ENCODE results near the gene KLF9.

DNA sequence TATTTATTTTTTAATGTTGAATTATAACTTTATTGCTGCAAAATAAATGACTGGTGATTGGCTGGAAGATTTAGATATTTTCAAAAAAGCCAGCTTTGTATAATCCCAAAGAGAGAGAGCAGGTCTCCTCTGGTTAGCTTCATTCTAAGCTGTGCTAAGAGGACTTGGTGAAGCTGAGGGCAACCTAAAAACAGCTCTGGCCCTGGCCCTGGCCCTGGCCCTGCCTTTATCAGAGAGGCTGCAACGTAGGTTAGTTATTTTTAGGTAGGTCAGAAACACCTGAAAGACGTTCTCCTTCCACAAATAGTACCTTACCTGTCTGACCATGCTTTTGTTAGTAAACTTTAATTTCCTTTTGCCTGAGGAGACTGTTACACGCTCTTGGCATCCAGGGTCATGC, 58.7 kb downstream of the KLF9 start:
- TF ChIP-seq EZH2phosphoT487 (IDR thresholded peaks at IDR 0.05; ENCODE audit: insufficient read depth, low read depth) (no peak), EZH2 (IDR thresholded peaks at IDR 0.05; ENCODE audit: insufficient read depth, poor library complexity, severe bottlenecking) (no peak)

Data from GM23248 (cell line).